BE2C (cell line): ENCODE measurements around the gene DNAJC5.

ENCODE experiments used
- DNase-seq: peaks from one replicate; pipeline ENCODE4 v3.0.0-alpha.2; 2020
- H3K27me3 ChIP-seq: fragments of 250-450 bp; sonication (Bioruptor Pico); 2 replicates; pipeline ENCODE4 v1.5.1; 2020; ENCODE audit warnings: mild to moderate bottlenecking
- H3K36me3 ChIP-seq: fragments of 250-450 bp; sonication (Bioruptor Pico); 2 replicates; pipeline ENCODE4 v1.5.1; 2020; ENCODE audit warnings: mild to moderate bottlenecking
- H3K4me1 ChIP-seq: fragments of 250-450 bp; sonication (Bioruptor Pico); 2 replicates; pipeline ENCODE4 v1.5.1; 2020
- H3K4me3 ChIP-seq: 2 replicates; pipeline ENCODE4 v1.5.1; 2011; ENCODE audit warnings: low read depth, low read length
- H3K9me3 ChIP-seq: fragments of 250-450 bp; sonication (Bioruptor Pico); 2 replicates; pipeline ENCODE4 v1.5.1; 2020
- TF ChIP-seq, protein P1 (sequence below): IDR thresholded peaks from 2 replicates; pipeline ENCODE4 v1.5.1; 2012; ENCODE audit warnings: mild to moderate bottlenecking, low read depth, low read length

DNAJC5 gene

DNA sequence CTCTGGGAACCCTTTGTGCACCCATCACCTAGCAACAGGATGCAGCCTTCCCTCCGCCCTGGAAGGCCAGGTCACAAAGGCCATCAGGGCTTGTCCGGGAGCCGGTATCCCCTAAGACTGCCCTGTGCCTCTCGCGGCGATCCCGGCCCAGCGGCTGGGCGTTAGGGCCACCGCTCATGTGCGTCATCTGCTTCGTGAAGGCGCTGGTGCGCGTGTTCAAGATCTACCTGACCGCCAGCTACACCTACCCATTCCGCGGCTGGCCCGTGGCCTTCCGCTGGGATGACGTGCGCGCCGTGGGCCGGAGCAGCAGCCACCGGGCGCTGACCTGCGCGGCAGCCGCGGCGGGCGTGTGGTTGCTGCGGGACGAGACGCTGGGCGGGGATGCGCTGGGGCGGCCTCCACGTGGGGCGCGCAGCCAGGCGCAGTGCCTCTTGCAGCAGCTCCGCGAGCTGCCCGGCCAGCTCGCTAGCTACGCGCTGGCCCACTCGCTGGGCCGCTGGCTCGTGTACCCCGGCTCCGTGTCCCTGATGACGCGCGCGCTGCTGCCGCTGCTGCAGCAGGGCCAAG lies 33.5 kb upstream of the DNAJC5 start, which contains the start of gene ABHD16B:
Gene ABHD16B (plus strand): TSS at position 134 of the 570 bp plus-strand sequence. CDS start 43 bp downstream, at position 177.
- no peak for DNase-seq
- TF ChIP-seq, protein P1, sequence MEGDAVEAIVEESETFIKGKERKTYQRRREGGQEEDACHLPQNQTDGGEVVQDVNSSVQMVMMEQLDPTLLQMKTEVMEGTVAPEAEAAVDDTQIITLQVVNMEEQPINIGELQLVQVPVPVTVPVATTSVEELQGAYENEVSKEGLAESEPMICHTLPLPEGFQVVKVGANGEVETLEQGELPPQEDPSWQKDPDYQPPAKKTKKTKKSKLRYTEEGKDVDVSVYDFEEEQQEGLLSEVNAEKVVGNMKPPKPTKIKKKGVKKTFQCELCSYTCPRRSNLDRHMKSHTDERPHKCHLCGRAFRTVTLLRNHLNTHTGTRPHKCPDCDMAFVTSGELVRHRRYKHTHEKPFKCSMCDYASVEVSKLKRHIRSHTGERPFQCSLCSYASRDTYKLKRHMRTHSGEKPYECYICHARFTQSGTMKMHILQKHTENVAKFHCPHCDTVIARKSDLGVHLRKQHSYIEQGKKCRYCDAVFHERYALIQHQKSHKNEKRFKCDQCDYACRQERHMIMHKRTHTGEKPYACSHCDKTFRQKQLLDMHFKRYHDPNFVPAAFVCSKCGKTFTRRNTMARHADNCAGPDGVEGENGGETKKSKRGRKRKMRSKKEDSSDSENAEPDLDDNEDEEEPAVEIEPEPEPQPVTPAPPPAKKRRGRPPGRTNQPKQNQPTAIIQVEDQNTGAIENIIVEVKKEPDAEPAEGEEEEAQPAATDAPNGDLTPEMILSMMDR, result no peak
- Histone ChIP-seq H3K9me3 (no peaks in the 10 kb centered on the region), H3K36me3 (no peaks in the 10 kb centered on the region), H3K27me3 (no peaks in the 10 kb centered on the region), H3K4me3 (no peak within 1 kb of the TSS), H3K4me1 (peaks cover 8% of the 10 kb centered on the region)

DNA sequence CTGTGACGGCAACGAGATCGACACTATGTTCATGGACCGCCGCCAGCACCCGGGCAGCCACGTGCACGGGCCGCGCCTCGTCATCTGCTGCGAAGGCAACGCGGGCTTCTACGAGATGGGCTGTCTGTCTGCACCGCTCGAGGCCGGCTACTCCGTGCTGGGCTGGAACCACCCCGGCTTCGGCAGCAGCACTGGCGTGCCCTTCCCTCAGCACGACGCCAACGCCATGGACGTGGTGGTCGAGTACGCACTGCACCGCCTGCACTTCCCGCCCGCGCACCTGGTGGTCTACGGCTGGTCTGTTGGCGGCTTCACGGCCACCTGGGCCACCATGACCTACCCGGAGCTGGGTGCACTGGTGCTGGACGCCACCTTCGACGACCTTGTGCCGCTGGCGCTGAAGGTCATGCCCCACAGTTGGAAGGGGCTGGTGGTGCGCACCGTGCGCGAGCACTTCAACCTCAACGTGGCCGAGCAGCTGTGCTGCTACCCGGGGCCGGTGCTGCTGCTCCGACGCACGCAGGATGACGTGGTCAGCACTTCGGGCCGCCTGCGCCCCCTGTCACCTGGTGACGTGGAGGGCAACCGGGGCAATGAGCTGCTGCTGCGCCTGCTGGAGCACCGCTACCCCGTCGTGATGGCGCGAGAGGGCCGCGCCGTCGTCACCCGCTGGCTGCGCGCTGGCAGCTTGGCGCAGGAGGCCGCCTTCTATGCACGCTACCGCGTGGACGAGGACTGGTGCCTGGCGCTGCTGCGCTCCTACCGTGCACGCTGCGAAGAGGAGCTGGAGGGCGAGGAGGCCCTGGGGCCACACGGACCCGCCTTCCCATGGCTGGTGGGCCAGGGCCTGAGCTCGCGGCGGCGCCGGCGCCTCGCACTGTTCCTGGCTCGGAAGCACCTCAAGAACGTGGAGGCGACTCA lies 32.7 kb upstream of the DNAJC5 start:
- TF ChIP-seq, protein P1, result no peak
- no peak for DNase-seq
- H3K4me1 ChIP-seq, result peaks cover 8% of the 10 kb centered on the region
- H3K36me3 ChIP-seq, result no peaks in the 10 kb centered on the region
- H3K9me3 ChIP-seq, result no peaks in the 10 kb centered on the region
- no peak overlapping the region for H3K4me3 ChIP-seq
- no peaks in the 10 kb centered on the region for H3K27me3 ChIP-seq

DNA sequence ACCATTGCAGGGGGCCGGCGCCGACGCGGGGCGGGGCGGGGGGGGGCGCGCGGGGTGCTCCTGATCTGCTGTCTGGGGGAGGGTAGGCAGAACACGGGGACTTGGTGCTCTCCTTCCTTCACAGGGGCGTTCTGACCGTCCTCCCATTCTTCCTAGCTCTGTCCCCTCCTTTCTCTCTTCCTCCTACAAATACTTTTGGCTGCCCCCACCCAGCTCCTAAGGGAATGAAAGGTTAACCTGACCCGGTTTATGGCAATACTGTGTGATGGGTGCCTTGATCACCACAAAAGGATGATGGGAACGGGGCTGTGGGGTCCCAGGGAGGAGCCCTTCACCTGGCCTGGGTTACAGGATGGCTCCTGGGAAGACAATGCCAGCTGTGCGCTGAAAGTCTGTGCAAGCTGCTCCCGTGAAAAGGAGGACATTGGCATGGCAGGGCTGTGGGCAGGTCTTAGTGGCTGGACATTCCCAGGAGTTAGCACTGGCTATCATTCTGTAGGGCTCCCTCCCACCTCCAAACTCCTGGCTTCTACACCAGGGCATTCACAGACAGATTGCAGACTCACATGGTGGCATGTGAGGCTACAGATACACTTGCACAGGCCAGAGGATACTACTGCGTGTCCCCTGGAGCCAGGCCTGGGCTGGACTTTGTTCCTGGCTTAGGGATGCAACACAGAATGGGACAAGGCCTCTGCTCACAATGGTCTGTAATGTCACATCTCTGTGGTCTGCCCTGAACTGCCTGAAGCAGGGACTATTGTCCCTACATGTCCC lies 31.7 kb upstream of the DNAJC5 start:
- DNase-seq, result no peak
- TF ChIP-seq, protein P1, result no peak
- H3K9me3 ChIP-seq, result no peaks in the 10 kb centered on the region
- no peaks in the 10 kb centered on the region for H3K36me3 ChIP-seq
- H3K4me3 ChIP-seq, result no peak overlapping the region
- no peaks in the 10 kb centered on the region for H3K27me3 ChIP-seq
- peaks cover 6% of the 10 kb centered on the region for H3K4me1 ChIP-seq

DNA sequence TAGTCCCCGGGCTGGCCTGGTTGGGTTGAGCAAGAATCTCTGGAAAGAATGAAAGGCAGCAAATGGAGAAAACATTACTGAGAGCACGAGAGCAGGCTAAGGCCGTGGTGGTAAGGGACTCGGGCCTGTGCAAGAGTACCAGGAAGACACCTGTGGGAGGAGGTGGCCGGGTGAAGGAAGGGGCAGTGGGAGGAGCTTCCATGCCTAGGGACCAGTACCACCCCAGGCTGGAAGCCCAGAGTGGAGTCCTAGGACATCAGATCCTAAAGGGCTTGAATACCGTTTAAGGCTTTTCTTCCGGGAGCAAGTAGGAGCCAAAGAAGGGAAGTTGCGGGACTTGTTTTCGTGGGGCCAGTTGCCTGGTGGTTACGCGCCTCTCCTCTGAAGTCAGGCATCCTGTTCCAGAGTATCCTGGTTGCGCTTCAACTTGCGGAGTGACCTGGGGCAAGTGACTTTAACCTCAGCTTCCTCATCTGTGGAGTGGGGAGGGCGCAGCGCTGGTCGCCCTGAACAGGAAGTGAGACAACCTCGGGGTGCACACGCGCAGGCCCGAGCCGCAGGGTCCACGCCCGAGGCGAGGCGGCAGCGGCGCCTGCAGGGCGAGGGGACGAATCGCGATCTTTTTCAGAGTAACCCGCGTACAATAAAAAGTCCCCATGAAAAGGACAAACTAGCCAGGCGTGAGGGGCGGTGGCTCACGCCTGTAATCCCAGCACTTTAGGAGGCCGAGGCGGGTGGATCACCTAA lies 31.0 kb upstream of the DNAJC5 start:
- TF ChIP-seq, protein P1, result peak; percentile 53
- Histone ChIP-seq H3K27me3 (no peaks in the 10 kb centered on the region), H3K9me3 (no peaks in the 10 kb centered on the region), H3K36me3 (peaks cover 5% of the 10 kb centered on the region), H3K4me3 (peak overlapping the region; percentile 94), H3K4me1 (no peaks in the 10 kb centered on the region)
- DNase-seq, result peak; percentile 61

DNA sequence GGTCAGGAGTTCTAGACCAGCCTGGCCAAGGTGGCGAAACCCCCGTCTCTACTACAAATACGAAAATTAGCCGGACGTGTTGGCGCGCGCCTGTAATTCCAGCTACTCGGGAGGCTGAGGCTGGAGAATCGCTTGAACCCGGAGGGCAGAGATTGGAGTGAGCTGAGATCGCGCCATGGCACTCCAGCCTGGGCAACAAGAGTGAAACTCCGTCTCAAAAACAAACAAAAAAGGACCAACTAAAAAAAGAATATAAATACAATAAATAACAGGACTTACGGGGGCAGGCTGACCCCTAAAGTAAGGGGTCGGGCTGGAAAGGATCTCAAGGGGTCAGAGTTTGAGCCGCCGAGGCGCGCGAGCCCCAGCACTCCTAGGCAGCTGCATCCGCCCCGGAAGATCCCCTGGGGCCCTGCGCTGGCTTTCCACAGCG lies 30.4 kb upstream of the DNAJC5 start:
- Histone ChIP-seq H3K36me3 (peaks cover 10% of the 10 kb centered on the region), H3K27me3 (no peaks in the 10 kb centered on the region), H3K4me1 (no peaks in the 10 kb centered on the region), H3K9me3 (no peaks in the 10 kb centered on the region), H3K4me3 (peak overlapping the region; percentile 94)
- DNase-seq, result no peak
- TF ChIP-seq, protein P1, result no peak
